Measurements from ENCODE around the gene PDLIM7. TPM values are rescaled to one million over a fixed set of nuclear protein-coding genes. Genes with fewer than 3 reads are reported as not detected.

The PDLIM7 gene
- polyA plus RNA-seq, 1 donor from 2014 or later = 21.0 TPM

- Histone ChIP-seq H3K27me3 (ENCODE audit: insufficient read depth, low read depth, low read length) (no peaks in the 10 kb centered on the region), H3K36me3 (ENCODE audit: insufficient read depth, low read length) (no peaks in the 10 kb centered on the region), H3K27ac (ENCODE audit: low read length) (peak overlapping the region; percentile 47), H3F3A (ENCODE audit: insufficient read depth, low read length, poor library complexity, severe bottlenecking) (peaks cover 4% of the 10 kb centered on the region), H3K79me2 (replicated peaks; ENCODE audit: insufficient read depth, low read length) (peaks cover 39% of the 10 kb centered on the region), H3K9me3 (ENCODE audit: low read length) (no peaks in the 10 kb centered on the region), H4K20me1 (ENCODE audit: insufficient read depth) (peaks cover 21% of the 10 kb centered on the region), H3K4me2 (ENCODE audit: low read length) (no peak overlapping the region), H3K9ac (ENCODE audit: low read length) (peak overlapping the region; percentile 98), H2AFZ (ENCODE audit: low read depth, low read length) (no peak overlapping the region), H3K4me3 (ENCODE audit: low read length) (peak overlapping the region; percentile 56), H3K9me2 (ENCODE audit: insufficient read depth, low read length) (no peaks in the 10 kb centered on the region)
- TF ChIP-seq SMC3 (conservative IDR thresholded peaks at IDR 0.05; ENCODE audit: poor library complexity) = no peak
Observed at GRCh38 chr5:177474002-177474476, 23.4 kb downstream of the PDLIM7 start.

- Histone ChIP-seq H3K36me3 (ENCODE audit: insufficient read depth, low read length) (no peaks in the 10 kb centered on the region), H4K20me1 (ENCODE audit: insufficient read depth) (peaks cover 26% of the 10 kb centered on the region), H2AFZ (ENCODE audit: low read depth, low read length) (no peak within 1 kb of the TSS), H3K4me2 (ENCODE audit: low read length) (peak within 1 kb of the TSS; percentile 93), H3K9me2 (ENCODE audit: insufficient read depth, low read length) (no peaks in the 10 kb centered on the region), H3K79me2 (replicated peaks; ENCODE audit: insufficient read depth, low read length) (peaks cover 44% of the 10 kb centered on the region), H3K9me3 (ENCODE audit: low read length) (no peaks in the 10 kb centered on the region), H3F3A (ENCODE audit: insufficient read depth, low read length, poor library complexity, severe bottlenecking) (peaks cover 4% of the 10 kb centered on the region), H3K9ac (ENCODE audit: low read length) (peak within 1 kb of the TSS; percentile 98), H3K4me3 (ENCODE audit: low read length) (peak within 1 kb of the TSS; percentile 98), H3K27me3 (ENCODE audit: insufficient read depth, low read depth, low read length) (no peaks in the 10 kb centered on the region), H3K27ac (ENCODE audit: low read length) (peak within 1 kb of the TSS; percentile 92)
- TF ChIP-seq TAF1 (IDR thresholded peaks at IDR 0.05; ENCODE audit: low read depth) (peak; percentile 64), SMC3 (conservative IDR thresholded peaks at IDR 0.05; ENCODE audit: poor library complexity) (no peak), POLR2AphosphoS5 (IDR thresholded peaks at IDR 0.05) (peak; percentile 97), EP300 (conservative IDR thresholded peaks at IDR 0.05; ENCODE audit: poor library complexity, severe bottlenecking) (no peak)
Observed at GRCh38 chr5:177473443-177474001, 23.9 kb downstream of the PDLIM7 start, which contains the start of gene DBN1. TSS of gene DBN1 (minus strand) at chr5:177473634. CDS start at chr5:177473521, 113 bp downstream.

GRCh38 chr5:177472460-177473442, 24.7 kb downstream of the PDLIM7 start:
- Histone ChIP-seq H4K20me1 (ENCODE audit: insufficient read depth) (peaks cover 34% of the 10 kb centered on the region), H3K27me3 (ENCODE audit: insufficient read depth, low read depth, low read length) (no peaks in the 10 kb centered on the region), H3K36me3 (ENCODE audit: insufficient read depth, low read length) (no peaks in the 10 kb centered on the region), H3K4me2 (ENCODE audit: low read length) (peak overlapping the region; percentile 93), H3K4me3 (ENCODE audit: low read length) (peak overlapping the region; percentile 98), H3K9me3 (ENCODE audit: low read length) (no peaks in the 10 kb centered on the region), H3K27ac (ENCODE audit: low read length) (peak overlapping the region; percentile 92), H2AFZ (ENCODE audit: low read depth, low read length) (no peak overlapping the region), H3F3A (ENCODE audit: insufficient read depth, low read length, poor library complexity, severe bottlenecking) (peaks cover 4% of the 10 kb centered on the region), H3K9ac (ENCODE audit: low read length) (peak overlapping the region; percentile 98), H3K9me2 (ENCODE audit: insufficient read depth, low read length) (no peaks in the 10 kb centered on the region), H3K79me2 (replicated peaks; ENCODE audit: insufficient read depth, low read length) (peaks cover 51% of the 10 kb centered on the region)
- TF ChIP-seq CTCF (IDR thresholded peaks at IDR 0.05; ENCODE audit: poor library complexity, severe bottlenecking) = peak; percentile 25
- TF ChIP-seq EZH2 (IDR thresholded peaks at IDR 0.05; ENCODE audit: borderline replicate concordance, insufficient read depth, low read length, poor library complexity, severe bottlenecking) = no peak
- TF ChIP-seq RAD21 (conservative IDR thresholded peaks at IDR 0.05) = no peak
- no peak for TF ChIP-seq SMC3 (conservative IDR thresholded peaks at IDR 0.05; ENCODE audit: poor library complexity)
- peak; percentile 26 for TF ChIP-seq REST (IDR thresholded peaks at IDR 0.05; ENCODE audit: borderline replicate concordance)
- TF ChIP-seq MXI1 (conservative IDR thresholded peaks at IDR 0.05; ENCODE audit: poor library complexity, severe bottlenecking) = peak; percentile 83
- TF ChIP-seq POLR2AphosphoS5 (IDR thresholded peaks at IDR 0.05) = peak; percentile 67
- peak; percentile 29 for TF ChIP-seq EP300 (conservative IDR thresholded peaks at IDR 0.05; ENCODE audit: poor library complexity, severe bottlenecking)
- TF ChIP-seq TAF1 (IDR thresholded peaks at IDR 0.05; ENCODE audit: low read depth) = no peak

All from neural cell (in vitro differentiated cells).